Pancreas (tissue), 10 donors: Measurements from ENCODE around the gene GALNT16. TPM values are rescaled to one million over a fixed set of nuclear protein-coding genes. Genes with fewer than 3 reads are reported as not detected.

Experiments
- ATAC-seq, 4 donors: fragments of 200-7000 bp; cut with Tn5 transposase; one replicate each; pipeline versions ENCODE4 v1.8.0 to v1.9.1; 2020; ENCODE audit warnings: mild to moderate bottlenecking in 4 of 4, moderate library complexity in 4 of 4
- DNase-seq, 6 donors: peaks; one replicate each; pipeline ENCODE4 v3.0.0-alpha.2; 2020
- FAIRE-seq: peaks from 2 replicates; lab custom pipeline; 2012; peaks lifted over from hg19 to GRCh38; lab: Jason Lieb, UNC
- H3K27ac ChIP-seq, 4 donors: fragments of 200-600 bp; sonication (generic); 1 replicate in 3 of 4; 2 replicates in 1 of 4; pipeline versions ENCODE4 v1.5.0 to v1.8.0; 2020
- H3K27me3 ChIP-seq, 4 donors: fragments of 200-600 bp; one replicate each; pipeline ENCODE4 v1.8.0; 2021
- H3K36me3 ChIP-seq, 3 donors: fragments of 200-600 bp; sonication (generic) in 1 of 3; one replicate each; pipeline versions ENCODE4 v1.5.0 to v1.8.0; 2020 to 2021
- H3K4me1 ChIP-seq, 3 donors: fragments of 200-600 bp; one replicate each; pipeline ENCODE4 v1.8.0; 2021
- H3K4me3 ChIP-seq, 4 donors: fragments of 200-600 bp; sonication (generic) in 2 of 4; one replicate each; pipeline versions ENCODE4 v1.5.0 to v1.8.0; 2020 to 2021
- H3K9me3 ChIP-seq, 4 donors: fragments of 200-600 bp; one replicate each; pipeline ENCODE4 v1.8.0; 2021
- CTCF ChIP-seq, 4 donors: fragments of 200-600 bp; sonication (generic) in 3 of 4; IDR thresholded peaks; one replicate each; pipeline versions ENCODE4 v1.5.0 to v1.8.0; 2021; ENCODE audit warnings: antibody characterized with exemption in 4 of 4
- WGBS, 2 donors: extraction: QIAGEN DNeasy Blood & Tissue Kit; methylation state at CpG; one replicate each; pipeline ENCODE4 v1.1.7; 2013; 5-methylcytosine and 5-hydroxymethylcytosine counted together
- intact Hi-C, 3 donors: fragments of 100-400 bp; cut with DNase I; formaldehyde crosslinking; loops; one replicate each; pipeline versions ENCODE4 v1.11.1 to v1.14.2; 2022
- polyA plus RNA-seq, 2 donors: library from polyadenylated mRNA; stranded (reverse); fragments of 200-250 nt; gene quantifications; one replicate each; pipeline ENCODE4 v1.2.3, GENCODE V29; 2013
- total RNA-seq, 6 donors: library from RNA; stranded (reverse); fragmentation: NEBNext Ultra II Directional in 4 of 6; extraction: Animal tissue kit (Norgen Biotek cat#: 25700) in 4 of 6; gene quantifications; one replicate each; pipeline versions ENCODE4 v1.2.1 to v1.2.4, GENCODE V29; 2021 to 2023
- donor health status: healthy with polysubstance abuse.
- donor health status: DM: no; HTN: no; CAD: no; lungs with moderate emphysema.
- donor health status: DM: no; HTN: no; CAD: no.
- donor health status: control.
- donor health status: control.
- donor health status: Bipolar disorder and iron deficiency.
- donor health status: DM: yes; HTN: yes; CAD: no.
- donor health status: DM: no; HTN: no; CAD: no.
- donor health status: DM: no; HTN: no; CAD: no.
- donor health status: DM: yes; HTN: yes; CAD: no.

GALNT16 gene
- total and polyA plus RNA-seq, 8 donors: 0.93 to 3.2 (median 1.9) TPM

GRCh38 chr14:69237142-69237541 lies 22.8 kb upstream of the GALNT16 start:
- no peak overlapping the region for H3K4me3 ChIP-seq
- ATAC-seq (no peak), DNase-seq (no peak), FAIRE-seq (no peak)
- H3K36me3 ChIP-seq: peaks cover 0 to 62% (median 15%) of the 10 kb centered on the region in 3 donors
- H3K27me3 ChIP-seq: no peaks in the 10 kb centered on the region
- H3K27ac ChIP-seq: no peak overlapping the region
- H3K4me1 ChIP-seq: no peaks in the 10 kb centered on the region
- WGBS, 2 donors: 94 to 96% methylated on average over 1 of the region's 1 CpG
- intact Hi-C loops: no loop called here
- H3K9me3 ChIP-seq: no peaks in the 10 kb centered on the region
- TF ChIP-seq CTCF (IDR thresholded peaks at IDR 0.05): no peak

GRCh38 chr14:69237584-69237983 lies 22.4 kb upstream of the GALNT16 start:
- FAIRE-seq (no peak), DNase-seq (no peak), ATAC-seq (no peak)
- WGBS, 2 donors: 87% methylated on average over 12 of the region's 12 CpGs
- H3K27ac ChIP-seq: no peak overlapping the region
- no peak overlapping the region for H3K4me3 ChIP-seq
- H3K4me1 ChIP-seq: no peaks in the 10 kb centered on the region
- intact Hi-C loops: no loop called here
- no peaks in the 10 kb centered on the region for H3K27me3 ChIP-seq
- no peak for TF ChIP-seq CTCF (IDR thresholded peaks at IDR 0.05)
- peaks cover 0 to 62% (median 15%) of the 10 kb centered on the region in 3 donors for H3K36me3 ChIP-seq
- H3K9me3 ChIP-seq: no peaks in the 10 kb centered on the region

- H3K4me1 ChIP-seq: no peaks in the 10 kb centered on the region
- WGBS, 2 donors: 85 to 97% methylated on average over 4 of the region's 4 CpGs
- H3K36me3 ChIP-seq: peaks cover 0 to 62% (median 15%) of the 10 kb centered on the region in 3 donors
- H3K4me3 ChIP-seq: no peak overlapping the region
- H3K9me3 ChIP-seq: no peaks in the 10 kb centered on the region
- no peak overlapping the region for H3K27ac ChIP-seq
- FAIRE-seq: no peak
- intact Hi-C loops: no loop called here
- TF ChIP-seq CTCF (IDR thresholded peaks at IDR 0.05): no peak
- no peak for DNase-seq
- H3K27me3 ChIP-seq: no peaks in the 10 kb centered on the region
- no peak for ATAC-seq
Observed at GRCh38 chr14:69238883-69239282, 21.1 kb upstream of the GALNT16 start.

GRCh38 chr14:69240527-69241173 lies 19.3 kb upstream of the GALNT16 start:
- Histone ChIP-seq H3K4me1 (no peaks in the 10 kb centered on the region), H3K27ac (no peak overlapping the region), H3K27me3 (no peaks in the 10 kb centered on the region), H3K9me3 (no peaks in the 10 kb centered on the region), H3K4me3 (no peak overlapping the region), H3K36me3 (peaks cover 0 to 53% (median 6%) of the 10 kb centered on the region in 3 donors)
- ATAC-seq: no peak
- no peak for DNase-seq
- no peak for FAIRE-seq
- WGBS, 2 donors: 85 to 87% methylated on average over 13 of the region's 13 CpGs
- intact Hi-C loops: loop anchor here in 1 of 3 donors (10.0 kb wide), 1 partner anchor 214 kb away; no protein-coding TSS in a partner anchor
- no peak for TF ChIP-seq CTCF (IDR thresholded peaks at IDR 0.05)

- no peak for TF ChIP-seq CTCF (IDR thresholded peaks at IDR 0.05)
- no peak for FAIRE-seq
- no peaks in the 10 kb centered on the region for H3K9me3 ChIP-seq
- intact Hi-C loops: loop anchor here in 1 of 3 donors (10.0 kb wide), 1 partner anchor 213 kb away; no protein-coding TSS in a partner anchor
- no peak for ATAC-seq
- DNase-seq: no peak
- WGBS, 2 donors: 89% methylated on average over 2 of the region's 2 CpGs
- H3K27me3 ChIP-seq: no peaks in the 10 kb centered on the region
- H3K4me1 ChIP-seq: no peaks in the 10 kb centered on the region
- H3K36me3 ChIP-seq: peaks cover 0 to 44% (median 6%) of the 10 kb centered on the region in 3 donors
- no peak overlapping the region for H3K4me3 ChIP-seq
- no peak overlapping the region for H3K27ac ChIP-seq
Observed at GRCh38 chr14:69241577-69241976, 18.4 kb upstream of the GALNT16 start.
